ENCODE measurements around the gene KRT78.
"Not testable (repeated sequence)": the region's sequence is repeated elsewhere in the genome, so short reads cannot be mapped to it uniquely, and the experiment has no call there.

The KRT78 gene

GRCh38 chr12:52867642-52868041 lies 18.8 kb upstream of the KRT78 start:
- Histone ChIP-seq H3K4me3 (ENCODE audit: low read depth in 1 of 2, low read length in 2 of 2) (no peak overlapping the region), H3K4me1 (ENCODE audit: control insufficient read depth in 1 of 2, insufficient read depth in 2 of 2, low read length in 2 of 2) (peaks cover 9 to 12% of the 10 kb centered on the region in 2 donors), H3K27me3 (ENCODE audit: low read depth, low read length) (no peaks in the 10 kb centered on the region), H3K9me3 (ENCODE audit: control insufficient read depth in 1 of 2, low read length in 2 of 2) (no peaks in the 10 kb centered on the region), H3K27ac (ENCODE audit: low read length) (no peak overlapping the region), H3K36me3 (ENCODE audit: control insufficient read depth in 1 of 2, insufficient read depth in 2 of 2, low read length in 2 of 2) (no peaks in the 10 kb centered on the region)

- H3K4me1 ChIP-seq (ENCODE audit: control insufficient read depth in 1 of 2, insufficient read depth in 2 of 2, low read length in 2 of 2): peaks cover 9 to 12% of the 10 kb centered on the region in 2 donors
- H3K27me3 ChIP-seq (ENCODE audit: low read depth, low read length): no peaks in the 10 kb centered on the region
- H3K27ac ChIP-seq (ENCODE audit: low read length): no peak overlapping the region
- no peaks in the 10 kb centered on the region for H3K9me3 ChIP-seq (ENCODE audit: control insufficient read depth in 1 of 2, low read length in 2 of 2)
- no peak overlapping the region for H3K4me3 ChIP-seq (ENCODE audit: low read depth in 1 of 2, low read length in 2 of 2)
- H3K36me3 ChIP-seq (ENCODE audit: control insufficient read depth in 1 of 2, insufficient read depth in 2 of 2, low read length in 2 of 2): no peaks in the 10 kb centered on the region
Measured at GRCh38 chr12:52867152-52867551, 18.4 kb upstream of the KRT78 start.

DNA sequence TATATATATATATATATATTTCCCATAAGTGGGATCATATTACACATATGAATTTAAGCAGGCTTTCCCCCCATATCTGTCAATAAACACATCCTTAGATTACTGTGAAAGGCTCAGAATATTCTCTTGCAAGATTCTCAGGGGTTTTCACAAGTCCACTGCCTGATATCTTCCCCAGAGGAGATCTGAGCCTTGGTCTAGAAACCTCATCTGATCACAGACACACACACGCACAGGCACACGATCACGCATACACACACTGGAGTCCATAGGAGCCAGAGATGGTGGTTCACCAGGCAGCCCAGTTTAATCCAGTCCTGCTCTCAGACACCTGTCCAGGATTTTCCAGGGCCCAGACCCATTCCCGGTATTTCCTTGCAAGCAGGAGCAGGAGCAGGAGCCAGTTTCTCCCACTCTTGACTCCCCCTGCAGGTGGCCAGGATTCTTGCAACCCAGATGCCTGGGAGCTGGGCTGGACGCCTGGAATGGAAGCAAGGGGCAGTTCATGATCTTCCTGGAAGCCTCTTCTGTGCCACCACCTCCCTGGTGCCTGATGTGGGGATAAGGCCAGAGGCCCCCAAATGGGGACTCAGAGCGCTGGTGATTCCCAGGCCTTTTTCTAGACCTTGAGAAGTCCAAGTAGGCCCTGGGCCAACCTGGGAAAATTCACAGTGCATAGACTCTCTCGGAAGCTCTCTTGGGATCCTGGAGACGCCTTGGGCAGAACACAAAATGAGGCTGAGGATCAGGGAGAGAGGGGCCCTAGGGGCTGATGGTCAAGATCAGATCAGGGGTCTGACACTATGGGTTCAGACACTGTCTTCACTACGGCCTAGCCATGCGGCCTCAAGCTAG lies 16.5 kb upstream of the KRT78 start:
- H3K36me3 ChIP-seq (ENCODE audit: control insufficient read depth in 1 of 2, insufficient read depth in 2 of 2, low read length in 2 of 2): no peaks in the 10 kb centered on the region
- H3K27ac ChIP-seq (ENCODE audit: low read length): no peak overlapping the region
- H3K4me1 ChIP-seq (ENCODE audit: control insufficient read depth in 1 of 2, insufficient read depth in 2 of 2, low read length in 2 of 2): peaks cover 0 to 4% of the 10 kb centered on the region in 2 donors
- H3K9me3 ChIP-seq (ENCODE audit: control insufficient read depth in 1 of 2, low read length in 2 of 2): no peaks in the 10 kb centered on the region
- no peaks in the 10 kb centered on the region for H3K27me3 ChIP-seq (ENCODE audit: low read depth, low read length)
- no peak overlapping the region for H3K4me3 ChIP-seq (ENCODE audit: low read depth in 1 of 2, low read length in 2 of 2)

GRCh38 chr12:52862023-52862422 lies 13.2 kb upstream of the KRT78 start:
- Histone ChIP-seq H3K4me3 (ENCODE audit: low read depth in 1 of 2, low read length in 2 of 2) (no peak overlapping the region), H3K4me1 (ENCODE audit: control insufficient read depth in 1 of 2, insufficient read depth in 2 of 2, low read length in 2 of 2) (no peaks in the 10 kb centered on the region), H3K9me3 (ENCODE audit: control insufficient read depth in 1 of 2, low read length in 2 of 2) (no peaks in the 10 kb centered on the region), H3K36me3 (ENCODE audit: control insufficient read depth in 1 of 2, insufficient read depth in 2 of 2, low read length in 2 of 2) (no peaks in the 10 kb centered on the region), H3K27me3 (ENCODE audit: low read depth, low read length) (no peaks in the 10 kb centered on the region), H3K27ac (ENCODE audit: low read length) (no peak overlapping the region)

- no peaks in the 10 kb centered on the region for H3K4me1 ChIP-seq (ENCODE audit: control insufficient read depth in 1 of 2, insufficient read depth in 2 of 2, low read length in 2 of 2)
- H3K27me3 ChIP-seq (ENCODE audit: low read depth, low read length): no peaks in the 10 kb centered on the region
Measured at GRCh38 chr12:52861511-52861910, 12.7 kb upstream of the KRT78 start.

DNA sequence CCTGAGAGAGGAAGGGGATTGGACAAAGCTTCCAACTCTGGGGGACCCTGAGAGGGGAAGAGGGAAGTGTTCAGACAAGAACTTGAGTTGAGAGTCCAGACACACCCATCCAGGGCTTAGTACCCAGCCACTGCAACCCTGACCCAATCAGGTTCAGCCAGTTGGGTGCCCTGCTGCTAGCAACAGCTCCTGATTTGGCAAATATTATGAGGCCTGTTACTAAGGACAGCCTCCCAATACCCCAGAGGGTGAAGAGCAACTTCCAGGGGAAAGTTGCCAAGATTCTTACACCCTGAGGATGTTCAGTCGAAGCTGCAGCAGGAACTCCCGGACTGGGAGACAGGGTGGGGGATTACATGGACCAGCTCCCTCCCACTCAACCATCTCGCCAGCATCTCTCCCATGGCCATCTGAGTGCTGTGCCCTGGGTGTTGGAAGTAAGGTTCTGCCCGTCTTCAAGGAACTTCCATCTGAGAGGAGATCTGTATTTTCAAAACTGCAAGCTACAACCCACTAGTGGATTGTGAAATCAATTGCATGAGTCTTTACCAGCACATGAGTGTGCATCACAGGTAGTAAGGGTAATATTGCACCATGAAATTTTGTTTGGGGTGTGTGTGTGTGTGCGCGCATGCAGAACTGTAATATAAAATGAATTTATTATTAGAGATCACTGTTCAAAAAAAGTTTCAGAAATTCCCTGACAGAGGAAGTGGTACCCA lies 11.5 kb upstream of the KRT78 start:
- H3K9me3 ChIP-seq (ENCODE audit: control insufficient read depth in 1 of 2, low read length in 2 of 2): no peaks in the 10 kb centered on the region
- no peaks in the 10 kb centered on the region for H3K4me1 ChIP-seq (ENCODE audit: control insufficient read depth in 1 of 2, insufficient read depth in 2 of 2, low read length in 2 of 2)
- no peaks in the 10 kb centered on the region for H3K36me3 ChIP-seq (ENCODE audit: control insufficient read depth in 1 of 2, insufficient read depth in 2 of 2, low read length in 2 of 2)
- no peaks in the 10 kb centered on the region for H3K27me3 ChIP-seq (ENCODE audit: low read depth, low read length)
- H3K27ac ChIP-seq (ENCODE audit: low read length): no peak overlapping the region
- H3K4me3 ChIP-seq (ENCODE audit: low read depth in 1 of 2, low read length in 2 of 2): no peak overlapping the region

More at GRCh38 chr12:52861511-52861910, 12.7 kb upstream of the KRT78 start:
- no peak overlapping the region for H3K4me3 ChIP-seq (ENCODE audit: low read depth in 1 of 2, low read length in 2 of 2)
- H3K27ac ChIP-seq (ENCODE audit: low read length): no peak overlapping the region
- H3K36me3 ChIP-seq (ENCODE audit: control insufficient read depth in 1 of 2, insufficient read depth in 2 of 2, low read length in 2 of 2): no peaks in the 10 kb centered on the region
- H3K9me3 ChIP-seq (ENCODE audit: control insufficient read depth in 1 of 2, low read length in 2 of 2): no peaks in the 10 kb centered on the region

DNA sequence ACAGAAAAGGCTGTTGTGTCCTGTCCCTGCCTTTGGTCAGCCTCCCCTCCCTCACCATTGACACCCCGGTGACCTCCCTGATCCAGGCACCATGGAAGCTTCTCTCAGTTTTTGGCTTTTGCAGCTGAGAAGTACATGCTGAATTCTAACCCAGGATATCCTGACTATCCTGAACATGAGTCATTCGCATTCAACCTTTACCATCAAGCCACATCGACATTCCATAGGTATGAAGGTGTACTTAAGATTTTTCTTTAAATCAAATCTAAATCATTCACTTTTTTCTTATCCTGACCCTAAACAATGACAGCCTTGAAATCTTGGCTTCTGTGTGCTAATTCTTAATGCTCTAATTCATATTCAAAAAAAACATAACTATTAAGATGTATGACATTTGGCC lies 8.7 kb upstream of the KRT78 start:
- Histone ChIP-seq H3K9me3 (ENCODE audit: control insufficient read depth in 1 of 2, low read length in 2 of 2) (no peaks in the 10 kb centered on the region), H3K36me3 (ENCODE audit: control insufficient read depth in 1 of 2, insufficient read depth in 2 of 2, low read length in 2 of 2) (no peaks in the 10 kb centered on the region), H3K27me3 (ENCODE audit: low read depth, low read length) (no peaks in the 10 kb centered on the region), H3K4me1 (ENCODE audit: control insufficient read depth in 1 of 2, insufficient read depth in 2 of 2, low read length in 2 of 2) (no peaks in the 10 kb centered on the region), H3K27ac (ENCODE audit: low read length) (no peak overlapping the region), H3K4me3 (ENCODE audit: low read depth in 1 of 2, low read length in 2 of 2) (no peak overlapping the region)

DNA sequence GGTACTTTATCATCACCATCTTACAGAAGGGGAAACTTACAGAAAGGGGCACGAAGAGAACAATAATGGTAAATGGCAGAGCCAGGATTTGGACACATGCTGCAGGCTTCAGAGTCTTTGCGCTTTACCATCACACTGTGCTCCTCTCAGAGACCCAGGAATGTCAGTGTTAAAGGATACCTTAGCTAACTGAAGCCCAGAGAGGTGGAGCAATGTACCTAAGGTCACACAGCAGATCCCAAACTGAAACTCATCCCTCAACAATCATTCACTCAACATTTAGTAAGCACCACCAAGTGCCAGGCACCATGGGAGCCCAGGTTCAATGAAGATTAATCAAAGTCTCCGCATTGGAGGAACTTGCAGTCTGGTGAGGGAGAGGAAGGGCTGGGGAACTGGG lies 8.0 kb upstream of the KRT78 start:
- Histone ChIP-seq H3K9me3 (ENCODE audit: control insufficient read depth in 1 of 2, low read length in 2 of 2) (no peaks in the 10 kb centered on the region), H3K4me3 (ENCODE audit: low read depth in 1 of 2, low read length in 2 of 2) (no peak overlapping the region), H3K27me3 (ENCODE audit: low read depth, low read length) (no peaks in the 10 kb centered on the region), H3K4me1 (ENCODE audit: control insufficient read depth in 1 of 2, insufficient read depth in 2 of 2, low read length in 2 of 2) (no peaks in the 10 kb centered on the region), H3K36me3 (ENCODE audit: control insufficient read depth in 1 of 2, insufficient read depth in 2 of 2, low read length in 2 of 2) (no peaks in the 10 kb centered on the region), H3K27ac (ENCODE audit: low read length) (no peak overlapping the region)

- H3K4me3 ChIP-seq (ENCODE audit: low read depth in 1 of 2, low read length in 2 of 2); H3K27ac ChIP-seq (ENCODE audit: low read length); H3K4me1 ChIP-seq (ENCODE audit: control insufficient read depth in 1 of 2, insufficient read depth in 2 of 2, low read length in 2 of 2); H3K9me3 ChIP-seq (ENCODE audit: control insufficient read depth in 1 of 2, low read length in 2 of 2); H3K27me3 ChIP-seq (ENCODE audit: low read depth, low read length); H3K36me3 ChIP-seq (ENCODE audit: control insufficient read depth in 1 of 2, insufficient read depth in 2 of 2, low read length in 2 of 2): not testable (repeated sequence)
Measured at GRCh38 chr12:52856077-52856476, 7.3 kb upstream of the KRT78 start.

- no peaks in the 10 kb centered on the region for H3K9me3 ChIP-seq (ENCODE audit: control insufficient read depth in 1 of 2, low read length in 2 of 2)
- no peak overlapping the region for H3K27ac ChIP-seq (ENCODE audit: low read length)
- H3K36me3 ChIP-seq (ENCODE audit: control insufficient read depth in 1 of 2, insufficient read depth in 2 of 2, low read length in 2 of 2): no peaks in the 10 kb centered on the region
- H3K27me3 ChIP-seq (ENCODE audit: low read depth, low read length): no peaks in the 10 kb centered on the region
- H3K4me1 ChIP-seq (ENCODE audit: control insufficient read depth in 1 of 2, insufficient read depth in 2 of 2, low read length in 2 of 2): no peaks in the 10 kb centered on the region
- H3K4me3 ChIP-seq (ENCODE audit: low read depth in 1 of 2, low read length in 2 of 2): no peak overlapping the region
Measured at GRCh38 chr12:52851787-52852186, 3.0 kb upstream of the KRT78 start.

GRCh38 chr12:52850681-52851080 lies 1.9 kb upstream of the KRT78 start:
- Histone ChIP-seq H3K27me3 (ENCODE audit: low read depth, low read length) (no peaks in the 10 kb centered on the region), H3K4me3 (ENCODE audit: low read depth in 1 of 2, low read length in 2 of 2) (no peak overlapping the region), H3K36me3 (ENCODE audit: control insufficient read depth in 1 of 2, insufficient read depth in 2 of 2, low read length in 2 of 2) (no peaks in the 10 kb centered on the region), H3K4me1 (ENCODE audit: control insufficient read depth in 1 of 2, insufficient read depth in 2 of 2, low read length in 2 of 2) (no peaks in the 10 kb centered on the region), H3K9me3 (ENCODE audit: control insufficient read depth in 1 of 2, low read length in 2 of 2) (no peaks in the 10 kb centered on the region), H3K27ac (ENCODE audit: low read length) (no peak overlapping the region)

Measured in muscle layer of duodenum (tissue), 2 donors.